DLD1 (cell line): ENCODE data around the gene AP4E1.
"Not testable (repeated sequence)": the region's sequence is repeated elsewhere in the genome, so short reads cannot be mapped to it uniquely, and the experiment has no call there.

ENCODE experiments used
- in situ Hi-C: cut with HindIII; loops from 2 replicates; pipeline ENCODE4 v1.10.0; 2017; ENCODE audit warnings: low sequenced_read_pairs

The AP4E1 gene

DNA sequence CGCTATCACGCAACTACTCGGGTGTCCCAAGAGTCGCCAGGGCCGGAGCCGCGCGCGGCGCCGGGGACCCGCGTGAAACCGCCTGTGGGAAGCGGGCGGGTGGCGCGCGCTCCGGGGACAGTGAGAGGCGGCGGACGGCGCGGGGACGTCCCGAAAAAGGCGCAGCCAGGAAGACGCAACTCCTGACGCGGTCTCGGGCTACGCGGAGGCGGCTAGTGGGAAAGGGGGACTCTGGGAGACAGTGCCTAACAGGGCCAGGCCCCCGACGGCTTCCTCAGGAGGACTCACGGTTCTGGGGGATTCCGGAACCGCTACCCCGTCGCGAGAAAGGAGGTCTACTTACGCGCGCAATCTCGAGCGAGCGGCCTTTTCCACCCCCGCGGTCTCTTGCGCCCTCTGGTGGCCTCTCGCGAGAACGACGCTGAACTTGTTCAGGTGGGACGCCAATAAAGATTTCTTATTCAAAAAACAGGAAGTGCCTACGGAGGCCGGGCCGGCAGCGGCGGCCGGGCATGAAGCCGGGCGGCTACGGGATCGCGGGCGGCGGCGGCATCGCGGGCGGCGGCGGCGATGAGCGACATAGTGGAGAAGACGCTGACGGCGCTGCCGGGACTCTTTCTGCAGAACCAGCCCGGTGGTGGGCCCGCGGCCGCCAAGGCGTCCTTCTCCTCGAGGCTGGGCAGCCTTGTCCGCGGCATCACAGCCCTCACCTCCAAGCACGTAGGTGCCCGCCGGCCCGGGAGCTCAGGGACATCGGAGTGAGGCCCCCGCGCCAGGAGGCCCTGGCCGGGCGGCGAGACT is at the start of gene AP4E1:
Gene AP4E1 (plus strand): TSS at position 475 of the 801 bp plus-strand sequence. CDS start 96 bp downstream, at position 571.
- in situ Hi-C loops: no loop called here

DNA sequence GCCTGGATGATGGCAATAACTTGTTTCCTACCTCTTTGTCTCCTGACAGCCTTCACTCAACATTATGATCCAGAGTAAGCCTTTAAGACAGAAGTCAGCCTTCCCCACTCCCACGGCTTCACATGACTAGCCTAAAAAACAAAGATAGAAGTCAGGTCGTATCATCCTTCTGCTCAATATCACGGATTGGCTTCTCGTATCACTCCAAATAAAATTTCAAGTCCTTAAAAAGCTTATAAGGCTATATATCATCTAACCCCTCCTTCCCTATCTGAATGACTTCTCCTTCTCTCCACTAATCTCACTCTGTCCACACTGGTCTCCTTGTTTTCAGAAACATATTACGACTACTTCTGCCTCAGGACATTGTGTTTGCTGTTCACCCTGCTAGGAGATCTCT is 47.7 kb upstream of the AP4E1 start:
- in situ Hi-C loops: no loop called here

DNA sequence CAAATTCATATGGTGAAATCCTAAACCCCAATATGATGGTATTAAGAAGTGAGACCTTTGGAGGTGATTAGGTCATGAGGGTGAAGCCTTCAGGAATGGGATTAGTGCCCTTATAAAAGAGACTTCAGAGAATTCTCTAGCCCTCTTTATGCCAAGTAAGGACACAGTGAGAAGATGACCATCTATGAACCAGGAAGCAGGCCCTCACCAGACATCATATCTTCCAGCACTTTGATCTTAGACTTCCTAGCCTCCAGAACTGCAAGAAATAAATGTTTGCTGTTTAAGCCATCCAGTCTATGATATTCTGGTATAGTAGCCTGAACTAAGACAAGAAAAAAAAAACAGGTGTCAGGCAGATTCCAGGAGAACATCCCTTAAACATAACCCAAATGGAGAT is 45.9 kb upstream of the AP4E1 start:
- in situ Hi-C loops: no loop called here

DNA sequence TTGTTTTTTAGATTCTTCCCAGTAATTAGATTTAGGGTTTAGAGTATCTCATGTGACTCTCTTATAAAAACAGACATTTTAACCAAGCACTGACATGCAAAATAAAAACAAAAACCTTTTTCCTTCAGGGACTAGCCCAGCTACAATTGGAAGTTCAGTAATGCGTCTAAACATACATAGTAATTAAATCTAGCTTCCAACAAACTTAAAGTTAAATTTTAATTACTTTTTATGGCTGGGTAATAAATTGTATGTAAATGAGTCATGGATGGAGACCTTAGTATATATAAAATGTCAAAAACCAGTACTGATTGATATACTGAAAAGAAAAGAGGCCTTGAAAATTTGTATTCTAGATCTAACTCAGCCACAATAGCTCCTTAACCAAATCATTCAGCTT is 43.6 kb upstream of the AP4E1 start:
- in situ Hi-C loops: no loop called here

DNA sequence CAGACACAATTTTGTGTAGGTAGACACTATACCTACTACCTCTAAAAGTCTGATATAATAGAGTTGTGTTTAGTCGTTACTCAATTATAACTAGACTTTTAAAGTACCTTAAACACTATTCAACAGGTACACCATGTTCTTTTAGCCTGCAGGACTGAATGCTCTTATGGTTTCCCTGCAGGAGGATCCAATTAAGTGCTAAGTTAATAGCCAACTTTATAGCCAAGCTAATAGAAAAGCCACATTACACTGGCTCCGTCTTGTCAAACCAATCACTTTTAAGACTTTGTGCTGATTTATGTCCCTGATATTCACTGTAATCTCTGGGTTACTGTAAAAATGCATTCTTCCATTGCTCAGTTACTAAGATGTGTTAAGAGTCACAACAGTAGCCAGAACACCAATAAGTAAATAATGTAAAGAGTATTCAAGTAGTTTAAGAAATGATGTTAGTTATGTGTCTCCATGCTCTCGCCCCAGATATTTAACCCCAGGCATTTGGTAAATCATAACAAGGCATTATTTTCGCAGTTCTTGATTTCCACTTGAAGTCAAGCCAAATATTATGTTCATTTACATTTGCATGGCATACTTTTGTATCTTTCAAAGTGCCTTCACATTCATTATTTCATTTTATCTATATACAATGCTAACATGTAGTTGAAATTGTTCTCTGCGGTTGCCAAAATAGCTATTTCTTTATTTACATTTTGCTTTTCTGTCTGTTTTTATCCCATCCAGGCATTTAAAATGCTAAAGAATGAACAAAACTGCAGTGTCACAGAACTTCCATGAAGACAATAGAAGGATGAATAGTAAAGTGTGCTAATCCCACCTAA is 42.7 kb upstream of the AP4E1 start:
- in situ Hi-C loops: no loop called here

DNA sequence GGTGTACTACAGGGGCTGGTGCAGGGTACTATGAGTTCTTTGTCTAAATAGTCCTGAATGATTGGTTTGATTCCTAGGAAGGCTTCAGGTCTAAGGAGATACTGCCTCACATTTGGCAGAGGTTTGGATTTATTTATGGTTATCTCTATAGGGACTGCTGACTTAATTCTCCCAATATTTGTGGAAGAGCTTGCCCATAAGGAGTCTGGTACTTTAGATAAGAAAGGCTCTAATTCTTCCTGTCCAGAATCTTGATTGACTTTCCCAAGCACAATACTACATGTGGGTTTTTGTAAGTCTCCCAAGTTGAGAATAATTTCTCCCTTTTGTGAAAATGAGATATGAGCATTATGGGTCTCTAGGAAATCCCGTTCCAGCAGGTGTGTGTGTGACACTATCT is 36.7 kb upstream of the AP4E1 start:
- in situ Hi-C loops: no loop called here

DNA sequence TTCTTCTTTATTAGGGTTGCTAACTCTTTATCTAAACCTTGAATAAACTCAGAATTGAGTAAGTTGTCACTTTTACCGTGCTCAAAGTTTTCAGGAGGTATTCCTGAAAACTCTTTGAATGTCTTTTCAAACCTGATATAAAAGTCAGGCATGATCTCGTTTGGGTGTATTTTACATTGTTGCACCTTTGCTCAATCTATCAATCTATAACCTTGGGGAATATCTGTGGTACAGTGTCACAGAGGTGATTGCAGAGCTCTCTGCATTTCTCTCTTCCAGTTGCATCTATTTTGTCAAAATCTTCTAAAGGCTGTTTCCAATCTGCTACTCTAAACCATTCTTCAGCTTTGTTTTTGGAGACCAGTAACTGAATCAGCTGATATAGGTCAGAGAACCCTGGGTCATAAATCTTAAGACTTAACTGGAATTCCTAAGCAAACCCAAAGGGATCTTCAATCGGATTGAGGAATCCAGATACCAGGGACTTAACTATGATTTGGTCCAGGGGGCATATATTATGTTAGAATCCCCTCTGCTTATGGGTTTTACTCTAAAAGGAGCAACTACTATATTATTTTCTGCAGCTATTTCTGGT is 35.6 kb upstream of the AP4E1 start:
- in situ Hi-C loops: no loop called here

DNA sequence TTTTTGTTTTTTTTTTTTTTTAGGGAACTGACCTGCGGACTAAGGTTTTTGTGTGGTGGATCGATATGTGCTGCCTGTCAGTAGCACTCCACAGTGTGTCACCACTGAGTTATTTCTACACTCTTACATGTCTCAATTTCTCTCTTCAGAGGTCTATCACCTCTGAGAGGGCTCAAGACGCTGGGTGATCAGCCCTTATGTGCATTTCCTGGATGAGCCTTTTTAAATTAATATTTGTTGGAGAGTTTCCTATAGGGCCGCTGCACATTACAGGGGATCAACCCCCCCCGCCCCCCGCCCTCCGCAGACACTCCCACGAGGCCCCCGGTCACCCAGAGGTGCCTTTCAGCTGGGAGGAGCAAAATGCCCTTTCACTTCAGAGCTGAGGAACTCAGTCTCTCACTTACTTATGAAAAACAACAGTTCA is 34.5 kb upstream of the AP4E1 start:
- in situ Hi-C loops: no loop called here

DNA sequence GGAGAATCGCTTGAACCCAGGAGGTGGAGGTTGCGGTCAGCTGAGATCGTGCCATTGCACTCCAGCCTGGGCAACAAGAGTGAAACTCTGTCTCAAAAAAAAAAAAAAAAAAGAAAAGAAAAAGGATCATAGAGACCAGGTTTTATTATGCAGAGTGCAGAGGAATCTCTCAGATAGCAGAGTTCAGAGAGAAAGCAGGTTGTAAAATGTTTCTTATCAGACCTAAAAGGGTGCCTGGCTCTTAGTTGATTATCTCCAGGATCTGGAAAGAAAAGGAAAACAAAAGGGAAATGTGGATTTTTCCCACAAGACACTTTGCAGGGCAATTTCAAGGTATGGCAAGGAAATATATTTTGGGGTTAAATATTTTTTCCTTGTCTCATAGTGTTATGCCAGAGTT is 33.2 kb upstream of the AP4E1 start:
- in situ Hi-C loops: not testable (repeated sequence)

DNA sequence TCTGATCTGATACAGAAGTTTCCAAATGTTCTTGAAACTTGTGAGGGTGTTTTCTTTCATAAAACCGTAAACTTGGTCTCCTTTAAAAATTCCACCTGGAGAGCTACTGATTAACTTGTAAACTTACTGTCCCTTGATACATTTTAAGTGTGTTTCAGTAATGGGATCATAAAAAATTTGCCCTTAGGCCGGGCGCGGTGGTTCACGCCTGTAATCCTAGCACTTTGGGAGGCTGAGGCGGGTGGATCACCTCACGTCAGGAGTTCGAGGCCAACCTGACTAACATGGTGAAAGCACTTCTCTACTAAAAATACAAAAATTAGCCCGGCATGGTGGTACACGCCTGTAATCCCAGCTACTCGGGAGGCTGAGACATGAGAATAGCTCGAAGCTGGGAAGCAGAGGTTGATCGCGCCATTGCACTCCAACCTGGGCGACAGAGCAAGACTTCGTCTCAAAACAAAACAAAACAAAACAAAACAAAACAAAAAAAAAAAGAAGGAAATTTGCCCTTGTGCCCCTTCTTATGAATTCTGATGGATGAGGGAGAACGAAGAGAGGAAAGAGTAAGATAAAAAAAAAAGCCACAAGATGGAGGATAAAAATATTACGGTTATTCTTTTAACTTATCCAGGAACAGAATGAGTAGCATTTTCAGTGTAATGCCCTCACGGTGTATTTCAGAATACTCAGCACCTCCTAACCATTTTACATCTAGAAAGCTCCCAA is 32.1 kb upstream of the AP4E1 start:
- in situ Hi-C loops: no loop called here

DNA sequence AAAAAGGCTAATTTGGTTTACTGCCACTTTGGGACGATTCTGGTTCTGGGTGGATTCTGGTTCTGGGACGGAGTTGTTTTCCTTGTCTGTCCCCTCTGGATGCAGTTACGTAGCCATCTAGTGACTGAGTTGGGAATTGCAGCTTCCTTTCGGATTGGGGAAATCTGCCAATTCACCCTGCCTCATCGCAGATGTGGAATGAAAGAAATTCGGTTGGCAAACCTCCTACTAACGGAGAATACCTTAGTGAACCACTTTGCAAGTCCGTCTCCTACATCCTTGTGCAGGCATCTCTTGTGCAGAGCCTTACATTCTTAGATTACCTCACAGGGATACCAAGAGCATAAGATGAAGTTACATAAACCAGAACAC is 31.5 kb upstream of the AP4E1 start:
- in situ Hi-C loops: no loop called here

DNA sequence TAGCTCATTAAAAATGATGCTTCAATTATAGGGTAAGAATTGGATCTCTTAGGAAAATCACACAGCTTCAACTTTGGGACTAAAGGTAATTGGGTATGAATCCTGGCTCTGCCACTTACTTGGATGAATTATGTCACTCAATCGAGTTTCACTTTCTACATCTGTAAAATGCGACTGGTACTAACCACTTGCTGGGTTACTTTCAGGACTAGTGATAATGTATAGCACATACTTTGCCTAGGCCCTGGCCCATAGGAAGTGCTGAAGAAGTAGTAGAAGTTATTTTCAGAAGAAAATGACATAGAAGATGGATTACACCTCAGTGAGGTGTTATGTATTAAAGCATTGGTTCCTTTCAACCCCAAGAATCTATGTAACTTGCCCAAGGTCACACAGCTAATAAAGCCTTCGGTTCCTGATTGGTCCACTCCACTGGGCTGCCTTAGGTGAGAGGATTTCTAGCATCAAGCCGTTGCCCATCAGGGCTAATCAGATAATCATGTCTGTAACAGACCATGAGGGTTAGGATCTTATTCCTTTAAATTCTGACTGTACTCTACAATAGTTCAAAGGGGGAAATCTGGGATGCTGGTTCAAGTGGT is 29.4 kb upstream of the AP4E1 start:
- in situ Hi-C loops: no loop called here

DNA sequence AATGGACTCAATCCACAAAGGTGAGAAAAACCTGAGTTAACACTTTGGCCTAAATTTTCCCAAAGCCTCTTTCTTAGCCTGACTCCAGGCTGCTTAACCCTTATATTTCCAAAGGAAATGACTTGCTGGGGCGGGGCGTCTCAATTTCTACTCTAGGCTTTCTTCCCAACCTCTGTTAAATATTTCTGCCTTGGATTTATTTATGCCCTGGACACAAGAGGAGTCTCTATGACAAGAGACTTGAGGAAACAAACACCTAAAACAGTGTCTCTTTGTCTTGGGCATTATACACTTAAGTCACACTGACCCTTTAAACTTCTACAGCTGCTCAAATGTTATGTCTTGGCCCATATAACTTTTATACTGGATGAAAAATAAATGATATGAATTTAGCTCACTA is 28.3 kb upstream of the AP4E1 start:
- in situ Hi-C loops: no loop called here

DNA sequence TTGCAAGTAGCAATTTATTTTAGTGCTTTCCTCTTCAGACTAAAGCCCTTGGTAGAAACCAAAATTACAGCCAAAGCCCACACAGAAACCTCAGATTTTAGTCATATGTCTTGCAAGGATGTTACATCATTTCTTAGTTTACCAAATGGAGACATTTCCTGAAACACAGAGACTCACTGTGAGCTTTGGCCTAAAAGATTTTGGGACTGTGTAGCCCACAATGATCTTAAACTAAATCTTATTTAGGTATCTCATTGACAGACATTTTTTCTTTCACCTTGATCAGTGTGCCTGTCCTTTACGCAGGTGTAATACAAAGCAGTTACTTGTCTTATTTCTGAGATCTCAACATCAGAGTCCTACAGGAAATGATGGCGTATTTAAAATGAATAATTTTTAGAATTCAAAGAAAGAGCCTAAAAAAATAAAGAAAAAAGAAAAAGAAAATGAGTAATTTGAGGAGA is 27.8 kb upstream of the AP4E1 start:
- in situ Hi-C loops: no loop called here

DNA sequence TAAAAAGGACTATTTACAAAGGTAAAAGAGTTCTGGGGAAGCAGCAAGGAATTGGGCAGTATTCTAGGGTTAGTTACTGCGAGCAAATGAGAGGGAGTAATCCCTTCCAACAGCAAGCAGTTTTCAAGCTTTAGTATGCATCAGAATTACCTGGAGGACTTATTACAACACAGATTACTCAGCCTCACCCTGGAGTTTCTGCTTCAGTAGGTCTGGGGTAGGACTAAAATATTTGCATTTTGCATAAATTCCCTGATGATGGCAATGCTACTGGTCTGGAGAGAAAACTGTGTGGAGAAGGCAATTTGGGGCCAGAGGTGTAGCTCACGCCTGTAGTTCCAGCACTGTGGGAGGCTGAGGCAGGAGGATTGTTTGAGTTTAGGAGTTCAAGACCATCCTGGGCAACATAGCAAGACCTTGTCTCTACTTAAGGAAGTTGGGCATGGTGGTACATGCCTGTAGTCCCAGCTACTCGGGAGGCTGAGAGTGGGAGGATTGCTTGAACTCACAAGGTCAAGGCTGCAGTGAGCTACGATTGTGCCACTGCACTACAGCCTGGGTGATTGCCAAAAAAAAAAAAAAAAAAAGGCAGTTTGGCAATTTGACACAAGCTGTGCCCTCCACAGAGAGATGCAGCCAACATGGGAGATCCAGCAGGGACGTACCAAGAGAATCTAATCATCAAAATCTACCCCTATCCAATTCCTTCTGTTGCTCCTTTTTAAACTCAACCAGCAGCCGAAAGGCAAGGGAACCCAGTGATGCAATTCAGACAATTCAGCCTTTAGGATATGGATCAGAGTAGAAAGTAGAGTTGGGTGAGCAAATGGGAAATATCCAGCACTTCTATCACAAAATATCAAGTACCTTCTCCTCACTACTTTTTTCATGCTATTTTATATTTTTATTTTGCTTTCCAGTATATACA is 27.1 kb upstream of the AP4E1 start:
- in situ Hi-C loops: no loop called here

DNA sequence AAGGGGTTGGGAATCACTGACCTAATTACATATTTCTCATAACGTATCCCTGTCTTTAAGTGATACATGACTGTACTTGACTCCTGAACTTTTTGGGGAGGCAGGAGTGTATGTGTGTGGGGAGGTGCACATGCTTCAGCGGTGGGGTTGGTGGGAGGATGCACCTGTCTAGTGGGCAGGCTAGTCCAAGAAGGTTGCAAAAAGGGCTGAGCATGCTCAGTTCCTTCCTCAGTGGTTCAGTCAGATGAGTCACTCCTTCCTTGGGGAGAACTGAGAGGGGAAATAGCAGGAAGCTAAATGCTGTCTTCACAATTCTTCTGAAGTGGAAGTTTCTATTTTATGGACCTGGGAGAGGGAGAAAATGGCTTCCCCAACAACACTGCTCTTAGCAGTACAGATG is 24.6 kb upstream of the AP4E1 start:
- in situ Hi-C loops: no loop called here

DNA sequence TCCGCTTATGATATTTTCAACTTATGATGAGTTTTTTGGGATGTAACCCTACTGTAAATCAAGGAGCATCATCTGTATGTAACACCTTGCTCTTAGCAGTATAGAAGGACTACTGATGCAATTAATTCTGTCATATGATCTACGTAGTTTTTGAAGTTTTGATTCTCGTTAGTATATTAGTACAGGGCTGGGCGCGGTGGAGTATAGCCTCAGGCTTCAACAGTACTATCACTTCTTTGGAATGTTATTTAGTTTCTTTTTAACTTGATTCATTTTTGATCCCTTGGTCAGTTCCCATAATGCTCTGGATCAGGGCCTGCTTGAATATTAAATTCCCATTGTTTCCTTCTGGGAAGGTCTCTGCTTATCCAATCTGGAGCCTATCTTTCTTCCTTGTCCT is 23.9 kb upstream of the AP4E1 start:
- in situ Hi-C loops: no loop called here

DNA sequence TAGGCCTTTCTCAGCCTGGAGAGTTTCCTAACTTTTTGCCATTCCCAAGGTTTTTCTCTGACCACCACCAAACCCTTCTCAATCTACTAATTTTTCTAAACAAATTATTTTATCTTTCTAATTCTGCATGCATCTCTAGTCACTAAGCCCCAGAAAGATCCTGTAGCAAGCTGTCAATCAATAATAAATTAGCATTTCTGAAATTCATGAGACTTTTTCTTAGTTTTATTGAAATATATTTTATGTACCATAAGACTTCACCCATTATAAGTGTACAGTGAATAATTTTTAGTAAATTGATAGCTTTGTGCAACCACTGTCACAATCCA is 22.4 kb upstream of the AP4E1 start:
- in situ Hi-C loops: no loop called here

DNA sequence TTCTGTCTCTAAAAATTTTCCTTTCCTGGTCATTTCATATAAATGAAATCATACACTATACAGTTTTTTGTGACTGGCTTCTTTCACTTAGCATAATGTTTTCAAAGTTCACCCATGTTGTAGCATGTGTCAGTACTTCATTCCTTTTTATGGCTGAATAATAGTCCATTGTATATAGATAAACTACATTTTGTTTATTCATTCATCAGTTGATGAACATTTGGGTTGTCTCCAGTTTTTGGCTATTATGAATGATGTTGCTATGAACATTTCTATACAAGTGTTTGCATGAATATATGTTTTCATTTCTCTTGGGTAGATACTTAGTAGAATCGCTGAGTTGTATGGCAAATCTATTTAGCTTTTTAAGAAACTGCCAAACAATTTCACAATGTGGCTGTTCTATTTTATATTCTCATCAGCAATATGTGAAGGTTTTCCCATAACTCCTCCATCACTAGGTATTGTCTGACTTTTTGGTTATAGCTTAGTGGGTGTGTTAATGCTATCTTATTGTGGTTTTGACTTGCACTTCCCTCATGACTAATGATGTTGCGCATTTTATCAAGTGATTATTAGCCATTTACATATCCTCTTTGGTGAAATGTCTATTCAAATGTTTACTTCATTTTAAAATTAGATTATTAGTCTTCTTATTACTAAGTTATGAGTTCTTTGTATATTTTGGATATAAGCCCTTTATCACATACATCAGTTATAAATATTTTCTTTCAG is 21.7 kb upstream of the AP4E1 start:
- in situ Hi-C loops: no loop called here
